GM12878 (cell line): ENCODE data around the gene MYH9. TPM values are rescaled to one million over a fixed set of nuclear protein-coding genes. Genes with fewer than 3 reads are reported as not detected.

ENCODE experiments used
- BACH1 ChIP-seq: fragments of 450-650 bp; IDR thresholded peaks from 2 replicates; pipeline ENCODE4 v1.6.1; 2017; ENCODE audit warnings: mild to moderate bottlenecking, borderline replicate concordance
- BHLHE40 ChIP-seq, 2 experiments: fragments of 450-650 bp in 1 of 2; IDR thresholded peaks; 2 replicates each; pipeline ENCODE4 v1.6.1; 2011 to 2017; ENCODE audit warnings: low read depth in 2 of 2, borderline replicate concordance in 1 of 2, improper control_type of control experiment in 1 of 2, low read length in 1 of 2, mild to moderate bottlenecking in 1 of 2
- BMI1 ChIP-seq: fragments of 450-650 bp; IDR thresholded peaks from 2 replicates; pipeline ENCODE4 v1.6.1; 2016; ENCODE audit warnings: mild to moderate bottlenecking, moderate library complexity, borderline replicate concordance
- CHD2 ChIP-seq: IDR thresholded peaks from 2 replicates; pipeline ENCODE4 v1.6.1; 2011; ENCODE audit warnings: low read depth, low read length, improper control_type of control experiment, borderline replicate concordance
- CHD4 ChIP-seq: fragments of 200-600 bp; sonication (generic); IDR thresholded peaks from 2 replicates; pipeline ENCODE4 v1.6.1; 2016; ENCODE audit warnings: mild to moderate bottlenecking
- CREB1 ChIP-seq: IDR thresholded peaks from 2 replicates; pipeline ENCODE4 v1.6.1; 2012; ENCODE audit warnings: low read depth, mild to moderate bottlenecking, inconsistent platforms
- DPF2 ChIP-seq: fragments of 450-650 bp; IDR thresholded peaks from 2 replicates; pipeline ENCODE4 v1.6.1; 2017; ENCODE audit warnings: mild to moderate bottlenecking
- EZH2 ChIP-seq: IDR thresholded peaks from 2 replicates; pipeline ENCODE4 v1.6.1; 2012; ENCODE audit warnings: low read depth, mild to moderate bottlenecking, control low read depth, inconsistent platforms, low read length, borderline replicate concordance; ENCODE audit not compliant: control insufficient read depth
- FOXM1 ChIP-seq: IDR thresholded peaks from 2 replicates; pipeline ENCODE4 v1.6.1; 2012; ENCODE audit warnings: low read depth, mild to moderate bottlenecking, inconsistent platforms, low read length, moderate library complexity
- GATAD2B ChIP-seq: fragments of 450-650 bp; conservative IDR thresholded peaks from 2 replicates; pipeline ENCODE4 v1.6.1; 2017; ENCODE audit warnings: low read depth, mild to moderate bottlenecking, moderate library complexity
- IKZF1 ChIP-seq: fragments of 450-650 bp; conservative IDR thresholded peaks from 2 replicates; pipeline ENCODE4 v1.6.1; 2017; ENCODE audit warnings: antibody characterized with exemption, mild to moderate bottlenecking
- IRF4 ChIP-seq: IDR thresholded peaks from 2 replicates; pipeline ENCODE4 v1.6.1; 2011; ENCODE audit warnings: low read depth, low read length
- MEF2A ChIP-seq: IDR thresholded peaks from 2 replicates; pipeline ENCODE4 v1.6.1; 2011; ENCODE audit warnings: low read depth, mild to moderate bottlenecking, low read length, moderate library complexity; ENCODE audit not compliant: insufficient read depth
- MTA2 ChIP-seq: fragments of 450-650 bp; IDR thresholded peaks from 2 replicates; pipeline ENCODE4 v1.6.1; 2016; ENCODE audit warnings: low read depth, mild to moderate bottlenecking, moderate library complexity
- MTA3 ChIP-seq: IDR thresholded peaks from 2 replicates; pipeline ENCODE4 v1.6.1; 2012; ENCODE audit warnings: low read length, inconsistent platforms, borderline replicate concordance
- MYC ChIP-seq: IDR thresholded peaks from 2 replicates; pipeline ENCODE4 v1.6.1; 2011; ENCODE audit warnings: mild to moderate bottlenecking, low read length, moderate library complexity, inconsistent platforms; ENCODE audit not compliant: insufficient read depth, insufficient replicate concordance, insufficient read length, severe bottlenecking
- NFIC ChIP-seq: IDR thresholded peaks from 2 replicates; pipeline ENCODE4 v1.6.1; 2012; ENCODE audit warnings: low read depth, mild to moderate bottlenecking, inconsistent platforms, low read length, moderate library complexity
- NR2F1 ChIP-seq: fragments of 450-650 bp; conservative IDR thresholded peaks from 2 replicates; pipeline ENCODE4 v1.6.1; 2017; ENCODE audit warnings: mild to moderate bottlenecking
- POLR2AphosphoS5 ChIP-seq: IDR thresholded peaks from 2 replicates; pipeline ENCODE4 v1.6.1; 2011; ENCODE audit warnings: mild to moderate bottlenecking, low read length, inconsistent platforms
- POU2F2 ChIP-seq: IDR thresholded peaks from 3 replicates; pipeline ENCODE4 v1.6.1; 2011; ENCODE audit warnings: low read depth, mild to moderate bottlenecking, low read length, borderline replicate concordance
- RAD21 ChIP-seq: IDR thresholded peaks from 2 replicates; pipeline ENCODE4 v1.6.1; 2011; ENCODE audit warnings: mild to moderate bottlenecking, low read depth, low read length, moderate library complexity; ENCODE audit not compliant: insufficient read depth
- SIN3A ChIP-seq: IDR thresholded peaks from 2 replicates; pipeline ENCODE4 v1.6.1; 2012; ENCODE audit warnings: low read depth, low read length, improper control_type of control experiment
- SMARCA5 ChIP-seq: fragments of 450-650 bp; IDR thresholded peaks from 2 replicates; pipeline ENCODE4 v1.6.1; 2017; ENCODE audit warnings: mild to moderate bottlenecking
- SP1 ChIP-seq: IDR thresholded peaks from one replicate; pipeline ENCODE4 v1.6.1; 2011; ENCODE audit warnings: low read depth, low read length
- STAT1 ChIP-seq: fragments of 450-650 bp; conservative IDR thresholded peaks from 2 replicates; pipeline ENCODE4 v1.6.1; 2014; ENCODE audit warnings: antibody characterized with exemption, mild to moderate bottlenecking
- SUZ12 ChIP-seq: fragments of 200-600 bp; sonication (generic); IDR thresholded peaks from one replicate; pipeline ENCODE4 v1.6.1; 2018; ENCODE audit warnings: antibody characterized with exemption, mild to moderate bottlenecking; ENCODE audit not compliant: unreplicated experiment
- TBL1XR1 ChIP-seq: IDR thresholded peaks from 2 replicates; pipeline ENCODE4 v1.6.1; 2012; ENCODE audit warnings: low read depth, low read length, improper control_type of control experiment
- TCF12 ChIP-seq: IDR thresholded peaks from 2 replicates; pipeline ENCODE4 v1.6.1; 2011; ENCODE audit warnings: low read depth, mild to moderate bottlenecking, low read length
- ZNF592 ChIP-seq: fragments of 450-650 bp; IDR thresholded peaks from 2 replicates; pipeline ENCODE4 v1.6.1; 2017; ENCODE audit warnings: mild to moderate bottlenecking, moderate library complexity
- polyA plus RNA-seq, 11 experiments: library from polyadenylated mRNA; depleted of rRNA in 4 of 11; unstranded in 6 of 11; stranded (reverse) in 5 of 11; fragments of >200 nt; fragmentation: Nextera tagmentation in 4 of 11; fragmentation: Illumina TruSeq in 1 of 11; extraction: Ambion mirVana in 4 of 11; extraction: Trizol in 1 of 11; gene quantifications; 1 replicate in 1 of 11; 2 replicates in 10 of 11; pipeline versions ENCODE4 v1.2.1 to v1.2.3, GENCODE V29; 2011 to 2016; ENCODE audit warnings: inconsistent platforms in 2 of 11, missing spikeins in 2 of 11, low read depth in 1 of 11
- total RNA-seq, 4 experiments: library from RNA; depleted of rRNA in 3 of 4; stranded (reverse); fragments of >200 nt in 3 of 4; fragmentation: Illumina TruSeq in 1 of 4; extraction: Trizol in 1 of 4; gene quantifications; 2 replicates each; pipeline versions ENCODE4 v1.2.1 to v1.2.3, GENCODE V29; 2013 to 2021

Gene MYH9
- total and polyA plus RNA-seq, 10 of the 15 experiments (the other 5 are each of a cell fraction or from before 2014, with no cell fraction given): 5.1 to 525 (median 145) TPM

GRCh38 chr22:36383110-36383581 lies 4.6 kb downstream of the MYH9 start (continued):
- TF ChIP-seq BHLHE40 (IDR thresholded peaks at IDR 0.05; ENCODE audit: borderline replicate concordance in 1 of 2, low read depth in 2 of 2, low read length in 1 of 2) (peak; percentile 72 to 85), CHD4 (no peak), SP1 (peak; percentile 25), IRF4 (peak; percentile 43; the same call in 1 of the 2 replicates), IKZF1 (peak; percentile 93), POLR2AphosphoS5 (peak; percentile 81), MTA3 (no peak), TBL1XR1 (peak; percentile 73; the same call in 1 of the 2 replicates), SUZ12 (no peak), SMARCA5 (peak; percentile 85), NR2F1 (peak; percentile 87), GATAD2B (peak; percentile 81; the same call in 1 of the 2 replicates), EZH2 (0 out of 2 replicates have a peak, but pooled peaks have one; percentile 85), STAT1 (no peak), MTA2 (peak; percentile 85), ZNF592 (no peak), MYC (no peak), CHD2 (0 out of 2 replicates have a peak, but pooled peaks have one; percentile 59), NFIC (peak; percentile 81), TCF12 (peak; percentile 81), RAD21 (no peak; the same call in 1 of the 2 replicates), BMI1 (0 out of 2 replicates have a peak, but pooled peaks have one; percentile 37), DPF2 (peak; percentile 88), MEF2A (0 out of 2 replicates have a peak, but pooled peaks have one; percentile 50), SIN3A (0 out of 2 replicates have a peak, but pooled peaks have one; percentile 42), CREB1 (no peak; the same call in 1 of the 2 replicates), FOXM1 (0 out of 2 replicates have a peak, but pooled peaks have one; percentile 52), BACH1 (peak; percentile 95; the same call in 1 of the 2 replicates), POU2F2 (peak; percentile 43; the same call in 1 of the 3 replicates)
